KMS-11 (cell line): ENCODE data around the gene TNFAIP8.

ENCODE experiments used
- H2AFZ ChIP-seq: fragments of 200-600 bp; sonication (generic); 2 replicates; pipeline ENCODE4 v1.6.1; 2016; ENCODE audit warnings: antibody characterized with exemption, mixed run types, low read depth
- H3K27ac ChIP-seq: fragments of 200-600 bp; sonication (generic); 2 replicates; pipeline ENCODE4 v1.6.1; 2016; ENCODE audit warnings: mild to moderate bottlenecking, mixed run types
- H3K27me3 ChIP-seq: fragments of 200-600 bp; sonication (generic); 2 replicates; pipeline ENCODE4 v1.6.1; 2017; ENCODE audit warnings: mild to moderate bottlenecking, low read depth, mixed run types, moderate library complexity; ENCODE audit not compliant: insufficient read depth
- H3K36me3 ChIP-seq: fragments of 200-600 bp; sonication (generic); 2 replicates; pipeline ENCODE4 v1.6.1; 2017; ENCODE audit warnings: mild to moderate bottlenecking, mixed run types; ENCODE audit not compliant: insufficient read depth
- H3K4me1 ChIP-seq: fragments of 200-600 bp; sonication (generic); 2 replicates; pipeline ENCODE4 v1.6.1; 2016; ENCODE audit warnings: mild to moderate bottlenecking, low read depth, mixed run types; ENCODE audit not compliant: poor library complexity, severe bottlenecking
- H3K4me2 ChIP-seq: fragments of 200-600 bp; sonication (generic); 2 replicates; pipeline ENCODE4 v1.7.0; 2016; ENCODE audit warnings: mild to moderate bottlenecking, mixed run types
- H3K4me3 ChIP-seq: fragments of 200-600 bp; sonication (generic); IDR thresholded peaks from 2 replicates; pipeline ENCODE4 v1.6.1; 2017; ENCODE audit warnings: low read depth, low read length, mixed read lengths; ENCODE audit not compliant: insufficient read depth
- H3K79me2 ChIP-seq: fragments of 200-600 bp; sonication (generic); 2 replicates; pipeline ENCODE4 v1.6.1; 2016; ENCODE audit warnings: low read depth, mixed run types; ENCODE audit not compliant: insufficient read depth
- H3K9ac ChIP-seq: fragments of 200-600 bp; sonication (generic); 2 replicates; pipeline ENCODE4 v1.6.1; 2016; ENCODE audit warnings: mild to moderate bottlenecking, mixed run types
- H4K20me1 ChIP-seq: fragments of 200-600 bp; sonication (generic); 2 replicates; pipeline ENCODE4 v1.6.1; 2016; ENCODE audit warnings: mild to moderate bottlenecking, mixed run types; ENCODE audit not compliant: insufficient read depth
- TF ChIP-seq, protein P1 (sequence below): fragments of 200-600 bp; sonication (generic); conservative IDR thresholded peaks from 2 replicates; pipeline ENCODE4 v1.6.1; 2017; ENCODE audit warnings: low read depth, mild to moderate bottlenecking, antibody characterized with exemption, low read length, moderate library complexity, mixed read lengths

TNFAIP8 gene

DNA sequence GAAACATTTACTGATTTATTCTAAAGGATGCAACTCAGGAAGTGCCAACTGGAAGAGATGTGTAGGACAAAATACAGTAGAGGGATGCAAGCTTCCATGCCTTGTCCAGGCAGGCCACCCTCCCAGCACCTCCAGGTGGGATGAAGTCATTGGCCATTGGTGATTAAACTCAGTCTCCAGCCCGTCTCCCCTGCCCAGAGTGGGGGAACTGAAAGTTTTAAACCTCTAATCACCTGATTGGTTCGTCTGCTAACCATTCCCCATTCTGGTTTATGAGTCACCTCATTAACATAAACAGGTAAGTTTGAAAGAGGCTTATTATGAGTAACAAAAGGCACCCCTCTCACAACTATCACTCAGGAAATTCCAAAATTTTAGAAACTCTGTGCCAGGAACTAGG is 8.1 kb downstream of the TNFAIP8 start:
- H3K27ac ChIP-seq, result no peak overlapping the region
- H3K27me3 ChIP-seq, result no peaks in the 10 kb centered on the region
- no peak overlapping the region for H3K4me3 ChIP-seq
- no peaks in the 10 kb centered on the region for H3K36me3 ChIP-seq
- no peak overlapping the region for H2AFZ ChIP-seq
- TF ChIP-seq, protein P1, sequence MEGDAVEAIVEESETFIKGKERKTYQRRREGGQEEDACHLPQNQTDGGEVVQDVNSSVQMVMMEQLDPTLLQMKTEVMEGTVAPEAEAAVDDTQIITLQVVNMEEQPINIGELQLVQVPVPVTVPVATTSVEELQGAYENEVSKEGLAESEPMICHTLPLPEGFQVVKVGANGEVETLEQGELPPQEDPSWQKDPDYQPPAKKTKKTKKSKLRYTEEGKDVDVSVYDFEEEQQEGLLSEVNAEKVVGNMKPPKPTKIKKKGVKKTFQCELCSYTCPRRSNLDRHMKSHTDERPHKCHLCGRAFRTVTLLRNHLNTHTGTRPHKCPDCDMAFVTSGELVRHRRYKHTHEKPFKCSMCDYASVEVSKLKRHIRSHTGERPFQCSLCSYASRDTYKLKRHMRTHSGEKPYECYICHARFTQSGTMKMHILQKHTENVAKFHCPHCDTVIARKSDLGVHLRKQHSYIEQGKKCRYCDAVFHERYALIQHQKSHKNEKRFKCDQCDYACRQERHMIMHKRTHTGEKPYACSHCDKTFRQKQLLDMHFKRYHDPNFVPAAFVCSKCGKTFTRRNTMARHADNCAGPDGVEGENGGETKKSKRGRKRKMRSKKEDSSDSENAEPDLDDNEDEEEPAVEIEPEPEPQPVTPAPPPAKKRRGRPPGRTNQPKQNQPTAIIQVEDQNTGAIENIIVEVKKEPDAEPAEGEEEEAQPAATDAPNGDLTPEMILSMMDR, result no peak
- H4K20me1 ChIP-seq, result no peaks in the 10 kb centered on the region
- H3K9ac ChIP-seq, result no peak overlapping the region
- peaks cover 41% of the 10 kb centered on the region for H3K4me1 ChIP-seq
- no peak overlapping the region for H3K4me2 ChIP-seq
- H3K79me2 ChIP-seq, result no peaks in the 10 kb centered on the region

DNA sequence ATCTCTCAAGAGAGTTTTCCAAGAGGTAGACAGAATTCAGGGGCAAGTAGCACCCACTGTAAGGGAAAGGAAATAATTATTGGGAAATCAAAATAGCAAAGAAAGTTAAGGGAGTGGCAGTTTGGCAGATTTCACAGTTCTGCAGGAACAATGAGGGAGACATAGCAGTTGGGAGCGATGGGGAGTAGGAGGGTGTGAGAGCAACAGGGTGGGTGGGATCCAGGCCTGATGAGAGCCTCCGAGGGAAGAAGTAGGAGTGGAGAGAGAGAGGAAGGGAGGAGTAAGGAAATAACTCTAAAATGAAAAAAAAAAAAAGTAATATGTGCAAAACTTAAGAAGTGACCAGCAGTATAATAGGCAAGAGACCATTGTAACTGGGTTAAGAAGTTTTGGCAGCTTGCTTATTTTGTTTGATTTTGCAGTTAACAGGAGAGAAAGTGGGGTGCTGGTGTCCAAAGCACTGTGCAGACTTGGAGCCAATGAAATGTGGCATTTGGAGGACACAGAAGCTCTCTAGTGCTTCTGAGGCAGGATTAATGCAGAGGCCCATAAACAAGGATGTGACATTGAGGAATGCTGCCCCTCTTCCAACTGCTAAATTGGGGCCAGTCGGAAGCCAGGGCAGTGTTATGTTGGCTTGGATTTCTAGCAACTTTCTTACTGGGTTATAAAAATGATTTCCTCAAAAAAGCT is 10.2 kb downstream of the TNFAIP8 start:
- Histone ChIP-seq H4K20me1 (no peaks in the 10 kb centered on the region), H3K9ac (no peak overlapping the region), H3K4me2 (no peak overlapping the region), H3K4me3 (no peak overlapping the region), H3K27me3 (no peaks in the 10 kb centered on the region), H3K79me2 (no peaks in the 10 kb centered on the region), H3K4me1 (peaks cover 55% of the 10 kb centered on the region), H3K36me3 (no peaks in the 10 kb centered on the region), H3K27ac (no peak overlapping the region), H2AFZ (no peak overlapping the region)
- TF ChIP-seq, protein P1, result no peak

DNA sequence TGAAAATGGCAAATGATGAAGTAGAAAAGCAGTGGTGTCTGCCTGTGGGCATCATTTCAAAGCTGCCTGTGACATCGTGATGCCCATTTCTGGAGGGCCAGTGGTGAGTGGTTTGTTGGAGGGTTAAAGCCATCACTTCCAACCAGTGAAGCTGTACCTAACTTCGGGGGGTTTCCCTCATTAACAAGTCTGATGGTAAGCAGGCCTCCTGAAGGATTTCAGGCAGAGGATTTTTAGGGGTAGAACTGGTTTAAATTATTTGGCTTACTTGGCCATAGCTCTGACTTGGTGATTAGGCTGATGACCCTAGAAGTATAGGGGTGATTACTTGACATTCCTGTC is 10.7 kb downstream of the TNFAIP8 start:
- Histone ChIP-seq H3K4me2 (peak overlapping the region; percentile 46; the same call in 1 of the 2 replicates), H4K20me1 (no peaks in the 10 kb centered on the region), H3K79me2 (no peaks in the 10 kb centered on the region), H3K36me3 (no peaks in the 10 kb centered on the region), H3K27me3 (no peaks in the 10 kb centered on the region), H2AFZ (no peak overlapping the region), H3K9ac (no peak overlapping the region), H3K4me3 (no peak overlapping the region), H3K4me1 (peaks cover 55% of the 10 kb centered on the region), H3K27ac (no peak overlapping the region)
- TF ChIP-seq, protein P1, result no peak

DNA sequence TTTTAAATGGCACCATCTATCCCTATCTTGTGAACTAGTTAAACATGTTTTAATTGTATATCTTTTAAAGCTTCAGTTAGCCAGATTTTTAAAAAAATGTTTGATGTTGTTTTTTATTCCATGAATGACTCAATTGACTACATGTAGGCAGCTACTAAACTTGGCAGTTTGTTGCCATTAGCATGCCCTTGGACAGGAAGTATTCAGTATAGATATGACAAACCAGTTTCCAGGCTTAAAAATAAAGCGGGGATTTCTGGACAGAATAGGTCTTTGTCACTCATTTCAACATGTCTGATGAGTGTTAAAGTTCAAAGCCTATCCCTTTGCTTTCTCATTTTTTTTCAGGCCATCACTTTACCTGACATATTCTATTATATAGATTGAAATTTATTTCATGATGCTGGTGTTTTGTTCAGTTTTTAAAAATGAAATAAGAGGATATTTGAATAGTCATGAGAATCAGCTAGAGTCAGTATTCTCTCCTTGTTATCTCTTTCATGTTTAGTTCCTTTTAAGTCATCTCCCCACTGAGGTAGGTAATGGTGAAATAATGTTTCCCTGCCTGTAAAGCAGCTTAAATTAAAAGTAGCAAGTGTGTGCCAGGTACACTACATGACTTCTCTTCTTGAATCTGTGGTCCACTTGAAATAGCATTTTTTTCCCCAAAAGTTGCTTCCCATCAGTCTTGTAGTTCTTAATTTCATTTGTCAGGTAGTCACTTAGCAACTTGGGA is 11.9 kb downstream of the TNFAIP8 start:
- H3K4me1 ChIP-seq, result peaks cover 55% of the 10 kb centered on the region
- H3K27me3 ChIP-seq, result no peaks in the 10 kb centered on the region
- H3K9ac ChIP-seq, result no peak overlapping the region
- TF ChIP-seq, protein P1, result no peak
- peak overlapping the region; percentile 48 for H3K27ac ChIP-seq
- H2AFZ ChIP-seq, result no peak overlapping the region
- no peaks in the 10 kb centered on the region for H3K36me3 ChIP-seq
- peak overlapping the region; percentile 46 for H3K4me2 ChIP-seq
- H3K79me2 ChIP-seq, result no peaks in the 10 kb centered on the region
- H4K20me1 ChIP-seq, result no peaks in the 10 kb centered on the region
- no peak overlapping the region for H3K4me3 ChIP-seq
